Cortex of kidney (tissue), 1 donor: ENCODE results near the gene OLR1.

Source experiments
- DNase-seq: peaks from one replicate; lab custom pipeline; 2025; lab: John Stamatoyannopoulos, UW

The OLR1 gene

GRCh38 chr12:10153271-10154144, 18.4 kb downstream of the OLR1 start:
- DNase-seq, result no peak

GRCh38 chr12:10151621-10152020, 20.3 kb downstream of the OLR1 start:
- DNase-seq, result no peak

- DNase-seq, result no peak
Measured at GRCh38 chr12:10147714-10148403, 24.1 kb downstream of the OLR1 start.

- DNase-seq, result no peak
Measured at GRCh38 chr12:10142976-10143589, 28.8 kb downstream of the OLR1 start.

GRCh38 chr12:10140001-10140400, 31.9 kb downstream of the OLR1 start:
- DNase-seq, result no peak

- no peak for DNase-seq
Measured at GRCh38 chr12:10136637-10137205, 35.2 kb downstream of the OLR1 start.

- DNase-seq, result no peak
Measured at GRCh38 chr12:10135126-10135525, 36.8 kb downstream of the OLR1 start.

GRCh38 chr12:10132850-10133370, 39.0 kb downstream of the OLR1 start:
- DNase-seq, result no peak

- no peak for DNase-seq
Measured at GRCh38 chr12:10131111-10131690, 40.7 kb downstream of the OLR1 start.

- DNase-seq, result no peak
Measured at GRCh38 chr12:10130042-10130441, 41.9 kb downstream of the OLR1 start, which contains the start of gene CLEC7A. CLEC7A (minus strand) TSS chr12:10130199; CDS start chr12:10130082, 117 bp downstream.

GRCh38 chr12:10128687-10129086, 43.2 kb downstream of the OLR1 start:
- DNase-seq, result no peak

GRCh38 chr12:10126413-10126812, 45.5 kb downstream of the OLR1 start:
- no peak for DNase-seq

GRCh38 chr12:10122689-10123088, 49.2 kb downstream of the OLR1 start:
- no peak for DNase-seq

- no peak for DNase-seq
Measured at GRCh38 chr12:10121278-10121677, 50.7 kb downstream of the OLR1 start.

- no peak for DNase-seq
Measured at GRCh38 chr12:10119066-10119465, 52.9 kb downstream of the OLR1 start.

GRCh38 chr12:10115890-10116289, 56.0 kb downstream of the OLR1 start:
- DNase-seq, result no peak

GRCh38 chr12:10115311-10115710, 56.6 kb downstream of the OLR1 start:
- no peak for DNase-seq

GRCh38 chr12:10113920-10114319, 58.0 kb downstream of the OLR1 start:
- DNase-seq, result no peak

- no peak for DNase-seq
Measured at GRCh38 chr12:10113075-10113474, 58.9 kb downstream of the OLR1 start.

- DNase-seq, result no peak
Measured at GRCh38 chr12:10111451-10111850, 60.5 kb downstream of the OLR1 start.

GRCh38 chr12:10110256-10110844, 61.6 kb downstream of the OLR1 start:
- DNase-seq, result no peak
